PC-3 (cell line): Measurements from ENCODE around the gene TET2.

Source experiments
- CTCF ChIP-seq: fragments of 300-600 bp; sonication (generic); conservative IDR thresholded peaks from 2 replicates; pipeline ENCODE4 v1.5.1; 2017; ENCODE audit warnings: antibody characterized with exemption, low read depth, mild to moderate bottlenecking, low read length
- EZH2phosphoT487 ChIP-seq: fragments of 300-600 bp; sonication (generic); IDR thresholded peaks from 2 replicates; pipeline ENCODE4 v1.6.1; 2018; ENCODE audit warnings: mild to moderate bottlenecking, antibody characterized with exemption, low read length, borderline replicate concordance

GRCh38 chr4:105191621-105192210 is 45.0 kb downstream of the TET2 start:
- TF ChIP-seq EZH2phosphoT487: no peak
- TF ChIP-seq CTCF: no peak
